CD4-positive, alpha-beta T cell treated with Interleukin-6 at 100 ng/mL for 8 hours (primary cell): ENCODE data around the gene ZNF462.
"Not testable (repeated sequence)": the region's sequence is repeated elsewhere in the genome, so short reads cannot be mapped to it uniquely, and the experiment has no call there.

Source experiments
- DNase-seq: peaks from one replicate; pipeline ENCODE4 v3.0.0-alpha.2; 2020; ENCODE audit warnings: mixed read lengths, low spot score

ZNF462 gene

DNA sequence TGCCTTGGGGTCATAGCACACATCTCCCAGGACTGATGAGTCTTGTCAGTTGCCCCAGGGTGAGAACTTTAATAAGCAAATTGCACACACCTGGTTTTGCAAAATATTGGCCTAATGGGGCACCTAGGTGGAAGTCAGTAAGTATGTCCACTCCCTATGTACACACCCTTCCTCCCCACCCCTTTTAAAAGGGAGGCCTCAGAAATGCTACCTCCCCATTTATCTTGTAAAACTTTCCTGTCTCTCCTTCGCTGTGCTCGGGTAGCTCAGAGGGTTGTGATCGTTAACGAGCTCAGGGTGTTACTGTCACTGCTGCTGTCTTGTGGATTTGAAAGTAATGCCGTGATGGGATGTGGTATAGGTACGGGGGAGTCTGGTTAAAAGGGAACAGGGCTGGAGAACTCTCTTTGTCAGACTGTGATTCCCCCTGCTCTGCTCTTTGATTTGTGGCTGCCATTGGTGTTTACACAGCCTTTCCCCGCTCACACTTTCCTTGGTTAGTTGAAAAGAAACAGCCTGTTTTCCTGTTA is 26.2 kb downstream of the ZNF462 start:
- DNase-seq: no peak

DNA sequence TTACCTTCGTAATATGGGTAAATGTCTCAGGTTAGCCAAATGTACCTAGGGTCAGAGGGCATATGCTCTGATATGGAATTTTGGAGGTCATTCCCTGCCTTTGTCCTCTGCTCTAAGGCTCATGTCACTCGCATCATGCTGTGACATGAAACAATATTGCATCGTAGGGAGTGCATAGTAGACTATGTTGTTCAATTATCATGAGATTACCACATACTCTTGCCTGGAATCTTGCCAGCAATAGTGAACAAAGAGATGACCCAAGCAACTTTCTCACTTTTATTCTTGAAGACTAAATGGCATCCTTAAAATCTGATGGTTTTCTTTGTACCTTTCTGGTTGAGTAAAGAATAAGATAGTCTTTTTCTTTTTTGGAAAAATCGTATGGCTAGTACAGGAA is 27.6 kb downstream of the ZNF462 start:
- no peak for DNase-seq

DNA sequence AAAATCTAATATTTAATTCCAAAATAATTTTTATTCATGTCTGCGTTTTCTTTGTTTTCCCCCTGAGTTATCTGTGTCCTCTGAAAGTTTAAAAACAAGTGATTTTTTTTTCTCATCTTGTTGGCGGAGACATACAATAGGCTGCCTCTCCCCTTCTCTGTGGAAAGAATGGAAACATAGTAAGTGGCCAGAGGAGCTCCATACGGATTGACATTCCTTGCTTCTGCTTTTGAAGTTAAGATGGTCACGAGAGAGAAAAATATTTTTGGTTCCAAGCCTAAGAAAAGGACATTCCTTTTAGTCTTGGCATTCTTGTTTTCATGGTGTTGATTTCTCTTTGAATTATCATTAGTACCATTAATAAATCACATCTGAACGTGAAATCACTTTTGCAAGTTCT is 28.3 kb downstream of the ZNF462 start:
- DNase-seq: no peak

DNA sequence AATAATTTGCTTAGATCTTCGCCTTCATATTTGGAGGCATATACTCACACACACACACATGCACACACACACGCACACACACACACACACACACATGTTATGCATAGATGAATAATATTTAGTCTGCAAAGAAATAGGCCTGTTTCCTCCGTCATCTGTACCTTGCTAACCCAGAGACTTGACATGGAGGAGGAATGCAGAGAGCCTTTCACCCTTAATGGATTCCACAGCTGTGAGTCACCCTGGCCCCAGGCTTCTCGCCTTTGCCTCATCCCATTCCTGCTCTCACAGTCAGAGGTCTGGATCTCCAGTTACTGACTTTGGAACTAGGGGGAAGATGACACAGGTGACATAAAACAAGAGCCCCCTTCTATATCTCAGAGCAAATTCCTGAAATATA is 29.7 kb downstream of the ZNF462 start:
- no peak for DNase-seq

DNA sequence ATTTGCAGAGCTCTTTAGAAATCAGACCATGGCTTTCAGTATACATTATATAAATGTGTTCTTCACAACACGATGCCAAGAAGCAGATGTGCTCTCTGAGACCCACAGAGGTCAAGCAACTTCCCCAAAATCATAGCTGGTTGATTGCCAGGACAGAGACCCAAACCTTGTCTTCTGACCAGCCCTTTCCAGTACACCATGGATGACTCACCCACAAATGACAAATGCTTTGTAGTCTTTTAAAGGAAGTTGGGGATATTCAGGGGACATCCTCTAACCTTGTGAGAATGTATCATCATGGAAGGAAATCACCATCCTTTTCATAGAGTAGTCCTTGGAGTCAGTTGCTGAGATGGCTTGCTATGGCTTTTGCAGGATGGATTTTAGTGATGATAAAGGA is 30.1 kb downstream of the ZNF462 start:
- no peak for DNase-seq

DNA sequence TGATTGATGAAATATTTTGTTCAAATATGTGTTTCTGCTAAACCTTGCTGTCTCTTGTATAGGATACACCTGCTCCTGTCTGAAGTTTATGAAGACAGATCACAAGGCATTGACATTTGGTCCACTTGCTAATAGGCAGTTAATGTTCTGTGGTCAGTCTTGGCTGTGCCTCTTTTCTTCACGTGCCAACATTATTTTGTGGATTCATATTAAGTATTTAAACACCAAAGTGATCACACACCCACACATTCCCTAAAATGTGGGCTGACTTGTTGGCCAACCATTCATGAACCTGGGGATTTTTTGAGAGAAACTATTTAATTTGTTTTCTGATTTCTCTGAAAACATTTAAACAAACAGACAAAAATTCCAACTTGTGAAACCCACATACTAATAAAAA is 33.7 kb downstream of the ZNF462 start:
- no peak for DNase-seq

DNA sequence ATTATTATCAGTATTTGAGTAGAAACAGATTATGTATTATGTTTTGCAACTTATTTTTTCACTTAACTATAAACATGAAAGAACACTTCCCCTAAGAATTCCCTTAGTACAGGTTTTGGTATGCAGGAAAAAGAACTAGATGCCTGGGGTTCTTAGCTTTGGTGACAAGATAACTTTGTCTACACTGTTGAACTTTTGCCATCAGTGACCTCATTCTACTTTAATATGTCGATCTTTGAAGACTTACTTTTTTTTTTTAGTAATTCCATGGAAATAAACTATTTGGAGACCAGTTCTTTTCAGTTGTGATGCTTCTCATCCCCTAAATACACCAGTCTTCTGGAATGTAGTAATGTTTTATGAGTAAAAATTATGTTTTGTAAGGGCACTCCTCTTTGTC is 34.3 kb downstream of the ZNF462 start:
- no peak for DNase-seq

DNA sequence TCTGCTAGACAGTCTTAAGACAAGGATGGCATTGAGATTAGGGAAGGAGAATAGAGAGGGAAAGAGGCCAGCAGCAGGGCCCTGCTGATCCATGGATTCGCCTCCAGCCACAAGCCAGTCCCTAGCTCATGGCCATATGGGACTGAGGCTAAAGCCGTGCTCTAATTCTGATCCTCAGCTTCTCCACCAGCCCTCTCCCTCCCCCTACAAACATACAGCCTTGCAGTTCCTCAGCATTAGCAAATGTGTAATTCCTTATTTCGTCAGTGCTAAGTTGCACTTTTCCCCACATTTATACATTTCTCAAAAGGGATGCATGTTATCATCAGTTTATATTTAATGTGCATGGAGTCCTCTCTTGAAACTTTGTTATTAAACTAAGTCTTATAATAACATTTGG is 34.8 kb downstream of the ZNF462 start:
- no peak for DNase-seq

DNA sequence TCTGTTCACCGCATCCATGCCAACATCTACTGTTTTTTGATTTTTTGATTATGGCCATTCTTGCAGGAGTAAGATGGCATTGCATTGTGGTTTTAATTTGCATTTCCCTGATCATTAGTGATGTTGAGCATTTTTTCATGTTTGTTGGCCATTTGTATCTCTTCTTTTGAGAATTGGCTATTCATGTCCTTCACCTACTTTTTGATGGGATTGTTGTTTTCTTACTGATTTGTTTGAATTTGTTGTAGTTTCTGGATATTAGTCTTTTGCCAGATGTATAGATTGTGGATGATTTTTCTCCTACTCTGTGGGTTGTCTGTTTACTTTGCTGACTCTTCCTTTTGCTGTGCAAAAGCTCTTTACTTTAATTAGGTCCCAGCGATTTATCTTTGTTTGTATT is 37.6 kb downstream of the ZNF462 start:
- DNase-seq: not testable (repeated sequence)

DNA sequence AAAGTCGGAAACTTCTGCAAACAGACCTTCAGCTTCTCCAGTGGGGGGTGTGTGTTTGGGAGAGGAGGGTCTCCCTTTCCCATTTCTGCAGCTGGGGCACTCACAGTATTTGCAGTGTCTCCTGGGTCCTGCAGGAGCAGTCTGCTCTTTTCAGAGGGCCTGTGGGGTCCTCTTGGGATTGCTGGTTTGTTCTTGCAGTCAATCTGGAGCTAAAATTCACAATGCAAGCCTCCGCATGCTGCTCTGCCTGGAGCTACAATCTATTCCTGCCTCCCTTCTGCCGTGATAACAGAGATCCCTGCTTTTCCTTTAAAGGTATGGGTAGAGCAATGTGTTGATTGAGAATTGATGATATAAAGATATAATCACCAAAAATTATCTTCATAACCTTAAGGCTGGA is 43.2 kb downstream of the ZNF462 start:
- no peak for DNase-seq

DNA sequence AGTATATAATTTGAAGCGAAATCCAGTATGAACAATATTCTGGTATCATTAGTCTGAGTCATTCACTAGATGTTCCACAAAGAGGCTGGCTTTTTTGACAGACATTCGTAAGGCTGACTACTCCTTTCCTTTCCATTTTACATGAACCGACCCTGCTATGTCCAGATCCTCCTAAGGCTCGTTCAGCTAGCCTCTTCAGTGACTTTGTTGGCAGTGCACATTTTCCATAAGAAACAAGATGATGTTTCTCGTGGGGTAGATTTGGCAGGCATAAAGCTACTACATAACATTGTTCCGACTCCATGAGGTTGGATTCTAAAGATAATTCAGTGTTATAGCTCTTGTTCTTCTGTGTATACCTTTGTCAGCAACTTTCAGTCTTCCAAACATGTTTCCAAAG is 49.0 kb downstream of the ZNF462 start:
- DNase-seq: no peak

DNA sequence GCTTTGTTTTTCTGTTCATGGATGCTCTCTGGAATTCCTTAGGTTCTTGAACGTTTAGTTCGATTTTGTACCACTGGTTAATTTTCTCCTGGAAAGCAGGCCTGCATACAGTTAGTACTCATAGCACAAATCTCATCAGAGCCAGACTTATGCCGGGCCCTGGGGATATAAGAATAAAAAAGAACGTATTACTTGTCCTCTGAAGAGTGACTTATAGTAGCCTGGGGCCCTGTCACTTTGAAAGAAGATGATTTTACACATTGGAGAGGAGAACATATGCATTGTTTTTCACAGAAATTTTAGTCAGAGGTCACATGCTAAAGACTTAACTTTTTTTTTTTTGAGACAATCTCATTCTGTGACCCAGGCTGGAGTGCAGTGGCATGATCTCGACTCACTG is 50.3 kb downstream of the ZNF462 start:
- DNase-seq: no peak

DNA sequence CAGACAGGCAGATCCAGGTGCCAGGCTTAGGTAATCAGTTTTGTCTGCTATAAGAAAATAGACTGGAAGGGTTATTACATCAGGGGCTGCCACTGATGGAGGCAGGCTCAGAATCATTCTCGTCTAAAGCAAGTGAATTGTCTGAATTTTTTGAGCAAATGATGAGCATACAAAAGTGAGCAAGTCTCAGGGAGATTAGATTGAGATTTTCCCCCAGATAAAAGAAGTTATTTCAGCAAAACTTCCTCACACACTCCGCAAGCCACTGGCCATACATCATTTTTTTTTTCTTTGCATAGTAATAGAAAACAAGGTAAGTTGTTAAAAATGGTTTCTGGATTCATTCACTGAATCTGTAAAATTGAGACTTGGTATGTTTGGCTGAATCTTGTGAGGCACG is 52.9 kb downstream of the ZNF462 start:
- no peak for DNase-seq

DNA sequence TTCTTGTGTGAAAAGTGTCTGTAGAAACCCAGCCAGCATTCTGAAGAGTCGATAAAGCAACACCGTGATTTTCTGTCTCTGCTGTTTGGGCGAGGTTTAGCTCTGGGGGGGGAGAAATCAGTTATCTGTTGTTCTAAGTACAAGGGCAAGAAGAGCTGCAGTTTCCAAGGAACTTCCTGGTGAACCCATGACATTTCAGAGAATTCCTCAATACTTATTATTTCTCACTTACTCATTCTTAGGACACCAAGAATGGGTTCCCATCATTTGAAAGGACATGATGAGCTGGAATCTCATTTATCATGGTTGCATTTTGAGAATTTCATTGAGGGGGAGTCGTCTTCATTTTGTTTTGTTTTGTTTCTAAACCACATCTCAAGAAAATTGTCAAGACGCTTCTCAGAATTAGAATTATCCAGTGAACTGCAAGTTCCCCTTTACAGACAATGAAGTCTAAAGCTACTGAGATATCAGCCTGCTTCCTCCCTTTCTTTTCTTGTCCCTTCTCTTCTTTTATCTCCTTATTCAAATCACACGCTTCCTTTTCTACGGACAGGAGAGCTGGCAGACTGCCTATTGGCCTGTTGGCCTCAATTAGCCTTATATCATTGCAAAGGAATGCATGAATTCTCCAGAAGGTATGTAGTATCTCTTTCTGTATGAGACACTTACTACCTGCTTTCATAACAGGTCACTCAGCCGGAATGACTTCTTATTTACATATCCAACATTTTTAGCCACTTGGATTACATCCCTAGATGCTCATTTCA is 53.7 kb downstream of the ZNF462 start:
- DNase-seq: no peak

DNA sequence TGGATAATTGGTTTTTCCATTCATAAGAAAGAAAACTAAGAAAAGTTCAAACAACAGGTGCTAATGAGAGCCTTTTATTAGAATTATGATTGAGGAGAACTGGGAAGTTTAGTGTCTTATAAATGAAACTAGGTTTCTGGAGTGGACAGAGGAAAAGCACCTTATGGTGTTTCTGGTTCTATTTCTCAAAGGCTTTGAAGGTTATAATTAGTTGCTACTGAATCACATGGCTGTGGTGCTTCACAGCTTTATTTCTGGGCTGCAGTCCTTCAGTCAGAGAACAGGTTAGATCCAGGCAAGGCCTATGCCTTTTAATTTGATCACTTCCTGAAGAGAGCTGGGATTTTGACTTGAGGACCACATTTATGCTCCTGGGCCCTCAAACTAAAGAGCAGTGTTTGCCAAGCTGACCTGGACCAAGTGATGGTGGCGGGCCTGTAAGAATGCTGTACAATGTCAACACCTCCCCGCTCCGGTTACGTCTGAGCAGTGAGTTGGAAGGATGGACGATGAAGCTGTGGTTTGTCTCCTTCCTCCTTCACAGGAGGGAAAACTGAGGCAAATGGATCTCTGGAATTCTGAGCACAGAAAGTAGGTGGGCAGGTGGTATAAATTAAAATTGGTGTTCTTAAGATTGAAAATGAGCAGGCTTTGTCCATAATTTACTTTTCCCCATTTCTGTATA is 56.0 kb downstream of the ZNF462 start:
- DNase-seq: no peak

DNA sequence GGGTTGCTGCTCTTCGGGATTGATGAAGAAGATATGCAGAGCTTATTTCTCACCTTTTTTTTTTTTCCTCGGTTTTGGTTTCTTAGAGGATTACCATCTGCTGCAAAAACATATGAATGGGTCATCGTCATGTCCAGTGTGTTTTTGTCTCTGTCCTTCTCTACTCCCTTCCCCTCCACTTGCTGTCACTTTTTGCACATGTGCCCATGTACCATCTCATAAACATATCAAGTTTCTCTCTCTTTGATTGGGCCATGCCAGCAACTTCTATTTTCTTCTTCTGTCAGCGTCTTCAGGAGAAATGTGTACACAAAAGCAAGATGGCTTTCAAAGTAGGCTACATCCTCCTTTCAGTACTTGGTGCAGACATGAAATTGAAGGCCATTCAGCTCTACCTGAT is 57.1 kb downstream of the ZNF462 start:
- DNase-seq: no peak

DNA sequence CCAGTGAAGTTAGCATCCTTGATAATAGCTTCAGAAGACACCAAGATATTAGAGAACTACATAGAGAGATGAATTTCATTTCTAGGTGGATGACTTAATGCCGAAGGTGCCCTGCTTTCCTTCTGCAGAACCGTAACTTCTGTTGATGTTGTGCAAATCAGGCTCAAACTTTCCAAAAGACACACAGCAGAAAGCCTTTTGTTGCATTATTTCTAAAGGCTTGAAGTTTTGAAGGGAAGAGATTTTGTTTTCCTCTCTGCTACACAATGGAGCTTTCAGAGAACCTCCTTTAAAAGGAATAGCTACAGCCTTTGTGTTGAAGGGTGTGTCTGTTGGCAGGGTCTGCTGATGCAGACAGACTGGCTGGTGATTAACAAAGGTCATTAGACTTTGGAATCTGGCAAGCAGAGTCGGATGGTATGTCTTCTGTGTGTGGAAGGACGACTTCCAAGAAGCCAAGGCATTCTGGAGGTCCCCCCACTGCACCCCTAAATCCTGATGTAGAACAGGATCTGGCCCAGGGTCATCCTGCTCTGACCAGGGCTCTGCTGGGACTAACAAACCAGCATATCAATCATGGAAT is 57.8 kb downstream of the ZNF462 start:
- no peak for DNase-seq

DNA sequence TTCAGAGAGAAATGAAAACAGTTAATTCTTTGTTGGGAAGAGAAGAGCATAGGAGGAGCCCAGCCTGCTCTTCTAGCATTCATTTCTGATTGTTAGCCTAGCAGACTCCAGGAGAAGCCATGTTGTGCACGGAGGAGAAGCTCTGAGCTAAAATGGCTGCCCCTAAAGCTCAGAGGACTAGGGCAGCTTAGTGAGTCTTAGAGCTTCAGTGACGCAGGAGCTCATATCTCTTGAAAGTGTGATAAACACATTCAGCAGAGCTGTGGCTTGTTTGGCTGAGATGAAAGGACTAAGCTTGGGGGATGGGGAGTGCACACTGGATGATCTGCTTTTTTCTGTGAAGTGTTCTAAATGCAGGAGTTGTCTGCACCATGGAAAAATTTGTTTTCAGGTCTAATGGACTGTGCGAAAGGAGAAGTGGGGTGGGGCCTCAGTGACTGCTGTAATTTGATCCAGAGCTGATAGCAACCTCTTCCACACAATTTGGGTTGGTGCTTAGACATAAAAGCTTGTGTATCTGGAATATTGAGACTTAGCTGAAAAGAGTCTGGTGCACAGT is 58.5 kb downstream of the ZNF462 start:
- DNase-seq: peak; percentile 9

DNA sequence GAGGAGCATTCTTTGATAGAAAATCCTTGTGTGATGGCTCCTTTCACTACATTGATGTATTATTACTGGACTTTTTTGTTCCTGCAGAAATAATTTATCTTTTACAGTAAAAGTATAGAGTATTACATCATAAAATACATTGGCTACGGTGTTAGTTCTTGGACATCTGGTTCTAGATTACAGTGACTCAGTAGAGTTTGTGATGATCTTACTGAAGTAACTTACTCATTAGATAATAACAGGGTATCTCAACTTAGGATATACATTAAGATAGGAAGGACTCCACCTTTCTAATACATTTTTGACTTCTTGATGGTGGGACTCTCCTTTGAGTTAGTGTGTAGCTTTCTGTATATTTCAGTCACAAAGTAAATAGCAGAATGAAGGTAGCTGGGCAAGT is 59.1 kb downstream of the ZNF462 start:
- DNase-seq: no peak

DNA sequence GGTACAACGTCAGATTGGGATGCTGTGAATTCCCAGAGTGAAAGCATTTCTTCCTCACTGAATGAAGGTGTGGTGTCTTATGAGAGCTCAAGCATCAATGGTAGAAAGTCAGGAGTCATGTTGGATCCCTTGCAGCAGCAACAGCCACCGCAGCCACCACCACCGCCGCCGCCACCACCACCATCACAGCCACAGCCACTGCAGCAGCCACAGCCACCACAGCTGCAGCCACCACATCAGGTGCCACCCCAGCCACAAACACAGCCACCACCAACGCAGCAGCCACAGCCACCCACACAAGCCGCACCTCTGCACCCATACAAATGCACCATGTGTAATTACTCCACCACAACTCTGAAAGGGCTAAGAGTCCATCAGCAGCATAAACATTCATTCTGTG is 62.4 kb downstream of the ZNF462 start:
- no peak for DNase-seq

DNA sequence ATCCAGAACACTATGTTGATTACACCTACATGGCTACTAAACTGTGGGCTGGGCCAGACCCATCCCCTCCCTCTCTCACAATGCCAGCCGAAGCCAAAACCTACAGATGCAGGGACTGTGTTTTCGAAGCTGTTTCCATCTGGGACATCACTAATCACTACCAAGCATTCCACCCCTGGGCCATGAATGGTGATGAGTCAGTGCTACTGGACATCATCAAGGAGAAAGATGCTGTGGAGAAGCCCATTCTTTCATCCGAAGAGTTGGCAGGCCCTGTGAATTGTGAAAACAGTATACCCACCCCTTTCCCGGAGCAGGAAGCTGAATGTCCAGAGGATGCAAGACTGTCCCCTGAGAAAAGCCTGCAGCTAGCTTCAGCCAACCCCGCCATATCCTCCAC is 65.0 kb downstream of the ZNF462 start:
- DNase-seq: no peak

DNA sequence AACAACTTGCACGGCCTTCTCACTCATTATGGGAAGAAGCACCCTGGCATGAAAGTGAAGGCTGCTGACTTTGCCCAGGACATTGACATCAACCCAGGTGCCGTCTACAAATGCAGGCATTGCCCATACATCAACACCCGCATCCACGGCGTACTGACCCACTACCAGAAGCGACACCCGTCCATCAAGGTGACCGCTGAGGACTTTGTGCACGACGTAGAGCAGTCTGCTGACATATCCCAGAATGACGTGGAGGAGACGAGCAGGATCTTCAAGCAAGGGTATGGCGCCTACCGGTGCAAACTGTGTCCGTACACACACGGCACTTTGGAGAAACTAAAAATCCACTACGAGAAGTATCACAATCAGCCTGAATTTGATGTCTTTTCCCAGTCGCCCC is 65.4 kb downstream of the ZNF462 start:
- no peak for DNase-seq
